Mesothelial cell of epicardium (in vitro differentiated cells): ENCODE results near the gene NR1I2. TPM values are rescaled to one million over a fixed set of nuclear protein-coding genes. Genes with fewer than 3 reads are reported as not detected.

ENCODE experiments used
- DNase-seq, 2 experiments: peaks; one replicate each; pipeline ENCODE4 v3.0.0; 2021; ENCODE audit warnings: low spot score in 2 of 2; ENCODE audit not compliant: unreplicated experiment in 2 of 2
- H3K27ac Mint-ChIP-seq: 2 replicates; pipeline ENCODE4 v1.8.0; 2021; ENCODE audit warnings: mixed read lengths
- H3K27me3 Mint-ChIP-seq: 2 replicates; pipeline ENCODE4 v1.8.0; 2021; ENCODE audit warnings: low read depth, mixed read lengths
- H3K36me3 Mint-ChIP-seq: 2 replicates; pipeline ENCODE4 v1.8.0; 2021; ENCODE audit warnings: mixed read lengths
- H3K4me1 Mint-ChIP-seq: 2 replicates; pipeline ENCODE4 v1.8.0; 2021; ENCODE audit warnings: mixed read lengths
- H3K4me3 Mint-ChIP-seq: 2 replicates; pipeline ENCODE4 v1.8.0; 2021; ENCODE audit warnings: mild to moderate bottlenecking, moderate library complexity, mixed read lengths
- H3K9me3 Mint-ChIP-seq: 2 replicates; pipeline ENCODE4 v1.8.0; 2021; ENCODE audit warnings: mixed read lengths
- CTCF ChIP-seq: fragments of 200-600 bp; sonication (generic); IDR thresholded peaks from one replicate; pipeline ENCODE4 v1.5.0; 2021; ENCODE audit warnings: antibody characterized with exemption; ENCODE audit not compliant: unreplicated experiment
- total RNA-seq: library from RNA; stranded (reverse); gene quantifications from 3 replicates; pipeline ENCODE4 v1.2.1, GENCODE V29; 2021

The NR1I2 gene
- total RNA-seq, 1 donor from 2014 or later, result 0.07 TPM

GRCh38 chr3:119810018-119810435 is 28.1 kb downstream of the NR1I2 start:
- no peaks in the 10 kb centered on the region for H3K9me3 Mint-ChIP-seq
- H3K27me3 Mint-ChIP-seq, result peaks cover 37% of the 10 kb centered on the region
- H3K4me3 Mint-ChIP-seq, result no peak overlapping the region
- no peak for TF ChIP-seq CTCF
- H3K4me1 Mint-ChIP-seq, result no peaks in the 10 kb centered on the region
- H3K27ac Mint-ChIP-seq, result no peak overlapping the region
- no peak for DNase-seq
- H3K36me3 Mint-ChIP-seq, result no peaks in the 10 kb centered on the region

- Mint-ChIP-seq H3K4me1 (peaks cover under 1% of the 10 kb centered on the region), H3K9me3 (no peaks in the 10 kb centered on the region), H3K36me3 (no peaks in the 10 kb centered on the region), H3K27me3 (peaks cover 57% of the 10 kb centered on the region), H3K4me3 (no peak overlapping the region), H3K27ac (no peak overlapping the region)
- no peak for TF ChIP-seq CTCF
- no peak for DNase-seq
These were observed 30.7 kb downstream of the NR1I2 start for GRCh38 chr3:119812491-119813058.

GRCh38 chr3:119815716-119816115 is 33.8 kb downstream of the NR1I2 start:
- H3K27ac Mint-ChIP-seq, result no peak overlapping the region
- DNase-seq, result no peak
- H3K4me3 Mint-ChIP-seq, result no peak overlapping the region
- no peaks in the 10 kb centered on the region for H3K36me3 Mint-ChIP-seq
- no peaks in the 10 kb centered on the region for H3K9me3 Mint-ChIP-seq
- peaks cover 21% of the 10 kb centered on the region for H3K4me1 Mint-ChIP-seq
- TF ChIP-seq CTCF, result no peak
- H3K27me3 Mint-ChIP-seq, result peaks cover 62% of the 10 kb centered on the region

- Mint-ChIP-seq H3K9me3 (no peaks in the 10 kb centered on the region), H3K27me3 (peaks cover 53% of the 10 kb centered on the region), H3K27ac (no peak overlapping the region), H3K4me3 (no peak overlapping the region), H3K36me3 (no peaks in the 10 kb centered on the region), H3K4me1 (peaks cover 26% of the 10 kb centered on the region)
- DNase-seq, result no peak
- no peak for TF ChIP-seq CTCF
These were observed 35.2 kb downstream of the NR1I2 start for GRCh38 chr3:119817071-119817470.

- no peaks in the 10 kb centered on the region for H3K9me3 Mint-ChIP-seq
- H3K4me1 Mint-ChIP-seq, result peaks cover 26% of the 10 kb centered on the region
- no peaks in the 10 kb centered on the region for H3K36me3 Mint-ChIP-seq
- no peak overlapping the region for H3K27ac Mint-ChIP-seq
- H3K27me3 Mint-ChIP-seq, result peaks cover 49% of the 10 kb centered on the region
- no peak for TF ChIP-seq CTCF
- DNase-seq, result no peak
- no peak overlapping the region for H3K4me3 Mint-ChIP-seq
These were observed 35.9 kb downstream of the NR1I2 start for GRCh38 chr3:119817583-119818363.
